HG03469 (cell line): ENCODE measurements around the gene WDR75.
A peak's percentile ranks its signal among the peaks of the same experiment; 100 is the strongest.

Experiments used
- ATAC-seq: cut with Tn5 transposase; IDR thresholded peaks from one replicate; pipeline ENCODE4 v1.9.1; 2021; ENCODE audit warnings: mild to moderate bottlenecking, moderate library complexity, moderate number of reproducible peaks; ENCODE audit not compliant: unreplicated experiment

The WDR75 gene

DNA sequence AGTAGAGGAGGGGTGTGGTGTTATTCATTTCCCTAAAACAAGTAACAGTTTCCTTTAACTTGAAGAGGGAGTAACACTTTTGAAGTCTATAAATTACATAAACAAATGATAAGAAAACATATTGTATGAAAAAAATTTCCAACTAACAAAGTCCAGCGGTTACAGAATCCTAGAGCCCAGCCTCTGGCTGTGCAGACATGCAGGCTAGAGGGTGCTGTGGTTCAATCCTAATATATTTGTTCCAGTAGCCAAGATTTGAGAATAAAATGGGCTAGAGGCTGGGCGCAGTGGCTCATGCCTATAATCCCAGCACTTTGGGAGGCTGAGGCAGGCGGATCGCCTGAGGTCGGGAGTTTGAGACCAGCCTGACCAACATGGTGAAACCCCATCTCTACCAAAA is 56.9 kb downstream of the WDR75 start:
- no peak for ATAC-seq

GRCh38 chr2:189499137-189499536 is 57.9 kb downstream of the WDR75 start:
- no peak for ATAC-seq

DNA sequence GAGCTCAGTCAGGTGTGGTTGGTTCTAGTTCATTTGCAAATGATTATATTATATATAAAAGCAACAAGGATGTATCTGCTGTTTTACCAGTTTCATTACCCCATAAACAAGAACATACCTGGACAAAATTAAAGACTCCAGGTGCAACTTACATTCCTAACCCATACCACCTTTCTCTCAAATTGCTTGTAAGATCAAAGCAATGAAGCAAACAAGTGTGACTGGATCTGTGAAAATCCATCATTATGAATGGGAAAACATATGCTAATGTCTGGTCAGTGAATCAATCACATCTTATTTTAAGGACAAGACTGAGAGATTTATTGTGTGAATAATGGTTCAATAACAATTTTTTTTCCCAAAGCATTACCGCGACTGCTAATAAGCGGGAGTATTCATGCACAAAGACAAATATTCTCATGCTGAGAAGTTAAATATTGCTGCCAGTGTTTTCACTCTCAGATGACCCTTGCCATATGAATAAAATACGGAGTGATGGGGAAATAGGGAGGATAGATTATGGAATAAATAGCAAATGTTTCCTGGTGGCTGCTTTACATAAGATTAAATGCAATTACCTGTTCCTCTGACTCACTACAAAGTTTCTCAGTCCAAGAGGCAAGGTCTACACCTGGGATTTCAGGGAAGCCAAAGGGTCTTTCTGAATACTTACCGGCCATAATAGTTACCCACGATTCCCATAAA is 59.3 kb downstream of the WDR75 start:
- ATAC-seq: no peak

GRCh38 chr2:189501487-189501886 is 60.2 kb downstream of the WDR75 start:
- no peak for ATAC-seq

- no peak for ATAC-seq
These were observed 61.4 kb downstream of the WDR75 start for GRCh38 chr2:189502714-189503113.

DNA sequence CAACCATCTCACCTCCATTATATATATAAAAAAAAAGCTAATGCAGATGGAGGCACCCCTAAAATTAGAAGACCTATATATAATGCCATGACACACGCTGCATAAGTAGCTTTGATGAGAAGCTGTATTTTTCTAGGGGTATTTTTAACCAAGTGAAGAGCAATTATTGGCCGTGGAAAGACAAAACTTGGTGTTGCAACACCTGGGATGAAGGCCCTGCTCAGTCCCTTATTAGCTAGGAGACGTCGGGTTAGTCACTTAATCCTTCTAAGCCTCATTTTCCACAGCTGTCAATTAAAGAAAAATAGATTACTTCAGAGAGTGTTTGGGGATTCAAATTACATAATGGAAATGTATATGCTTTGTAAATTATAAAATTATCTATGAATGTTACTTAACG is 63.0 kb downstream of the WDR75 start:
- no peak for ATAC-seq

GRCh38 chr2:189505492-189505891 is 64.2 kb downstream of the WDR75 start:
- no peak for ATAC-seq

DNA sequence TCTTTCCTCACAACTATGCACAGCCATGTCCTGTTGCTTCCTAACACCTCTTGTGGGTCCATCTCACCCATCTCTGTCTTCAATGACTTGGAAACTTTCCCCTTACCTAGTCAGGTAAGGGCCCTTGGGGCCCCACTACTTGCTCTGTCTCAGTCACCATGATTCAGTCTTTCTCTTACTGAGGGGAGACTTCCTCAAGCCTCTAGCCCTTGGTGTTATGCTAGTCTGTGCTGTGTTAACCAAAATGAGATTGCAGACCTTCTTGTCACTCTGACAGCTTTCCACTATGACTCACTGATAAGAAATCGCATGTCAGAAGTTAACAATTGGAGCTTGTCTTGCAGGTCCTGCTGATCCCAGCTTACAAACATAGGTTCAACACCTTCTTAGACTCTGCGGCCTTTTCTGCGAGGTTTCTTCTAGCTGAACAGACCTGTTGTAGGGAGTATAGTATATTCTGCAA is 65.3 kb downstream of the WDR75 start:
- ATAC-seq: no peak

DNA sequence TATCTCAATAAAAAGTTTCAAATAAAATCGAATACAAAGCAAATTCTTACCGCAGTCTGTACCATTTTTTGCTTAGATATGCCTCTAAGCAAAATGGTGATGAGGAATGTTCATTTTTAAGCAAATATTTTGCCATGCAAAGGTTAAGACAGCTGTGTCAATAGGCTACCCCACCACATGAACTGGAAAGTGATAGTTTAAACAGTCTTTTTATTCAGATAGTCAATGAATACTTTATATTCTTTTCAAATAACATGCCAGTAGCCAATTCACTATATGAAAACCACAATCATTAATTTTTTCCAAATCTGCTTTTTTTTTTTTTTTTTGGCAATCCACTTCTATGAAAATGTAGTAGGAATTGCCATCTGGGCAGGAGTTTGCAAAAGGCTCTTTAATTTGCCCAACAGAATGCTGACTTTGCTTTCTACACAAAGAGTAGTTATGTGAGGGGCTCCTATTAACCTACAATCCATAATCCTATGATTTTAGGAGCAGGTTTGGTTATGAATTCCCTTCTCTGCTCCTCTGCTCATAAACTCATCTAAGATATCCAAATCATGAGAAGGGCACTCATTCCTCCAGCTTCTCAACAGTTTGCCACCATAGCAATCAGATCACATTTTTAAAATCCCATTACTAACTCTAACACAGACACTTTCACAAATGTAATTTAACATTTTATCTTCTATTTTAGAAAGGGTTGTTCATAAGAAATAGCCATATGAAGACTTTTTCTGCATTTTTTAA is 70.1 kb downstream of the WDR75 start:
- ATAC-seq: no peak

GRCh38 chr2:189511960-189512319 is 70.7 kb downstream of the WDR75 start:
- ATAC-seq: no peak

GRCh38 chr2:189512879-189513278 is 71.6 kb downstream of the WDR75 start:
- ATAC-seq: no peak

- ATAC-seq: no peak
These were observed 72.8 kb downstream of the WDR75 start for GRCh38 chr2:189514104-189514503.

DNA sequence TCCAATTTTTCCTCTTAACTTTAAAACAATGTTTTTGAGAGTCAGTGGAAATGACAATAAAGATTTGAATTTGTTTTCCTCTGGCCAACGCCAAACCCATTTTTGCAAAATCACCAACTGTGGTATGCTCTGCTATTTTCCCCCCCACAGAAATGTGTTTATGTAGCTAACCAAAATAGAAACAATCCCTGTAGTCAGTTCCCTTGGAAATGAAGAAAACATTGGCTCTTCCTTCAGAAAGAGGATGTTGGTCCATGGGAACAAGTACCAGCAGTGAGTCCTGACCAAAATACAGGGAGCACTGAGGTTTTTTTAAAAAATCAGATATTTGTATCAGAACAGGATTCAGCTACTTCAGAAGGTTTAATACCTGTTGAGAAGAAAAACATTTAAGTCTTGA is 74.0 kb downstream of the WDR75 start:
- ATAC-seq: no peak

DNA sequence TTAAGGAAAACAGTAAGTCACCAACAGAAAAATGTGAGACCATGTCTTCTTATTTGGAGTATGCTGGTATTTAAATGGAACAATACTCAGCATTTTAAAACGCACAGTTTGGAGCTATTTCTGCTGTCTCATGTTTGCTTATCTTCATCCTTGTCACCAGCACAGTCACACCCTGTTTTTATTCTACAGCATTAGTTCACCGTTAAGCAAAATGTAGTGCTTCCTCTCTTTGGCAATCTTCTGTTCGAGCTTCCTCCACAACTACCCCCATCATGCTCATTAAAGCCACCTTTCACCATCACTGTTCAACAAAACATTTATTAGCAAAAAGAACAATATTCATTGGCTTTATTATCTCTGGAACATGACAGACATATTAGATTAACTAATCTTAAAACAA is 75.3 kb downstream of the WDR75 start:
- no peak for ATAC-seq

- ATAC-seq: no peak
These were observed 76.7 kb downstream of the WDR75 start for GRCh38 chr2:189517847-189518535.

- no peak for ATAC-seq
These were observed 78.5 kb downstream of the WDR75 start for GRCh38 chr2:189519631-189520387.

GRCh38 chr2:189521699-189522434 is 80.6 kb downstream of the WDR75 start:
- peak; percentile 79 for ATAC-seq

- no peak for ATAC-seq
These were observed 81.3 kb downstream of the WDR75 start for GRCh38 chr2:189522435-189523151.

- no peak for ATAC-seq
These were observed 83.5 kb downstream of the WDR75 start for GRCh38 chr2:189524746-189525145.
